GM12878 (cell line): ENCODE measurements around the gene TH. TPM values are rescaled to one million over a fixed set of nuclear protein-coding genes. Genes with fewer than 3 reads are reported as not detected.

Source experiments
- ATAC-seq: fragments of 200-7000 bp; cut with Tn5 transposase; 3 replicates; pipeline ENCODE4 v1.9.1; 2020; ENCODE audit warnings: mild to moderate bottlenecking, moderate library complexity
- BruUV-seq: library from RNA; stranded (reverse); fragments of 400-500 nt; replicated peaks from 2 replicates; lab custom pipeline; 2021; lab: Mats Ljungman, UMichigan
- CTCF ChIA-PET: fragments of 300-600 bp; sonication (Branson Sonifier 250); formaldehyde crosslinking; extraction: SDS; loops from one replicate; lab custom pipeline; 2021; ENCODE audit warnings: inconsistent platforms; lab: Yijun Ruan, JAX
- POLR2A ChIA-PET: fragments of 350-600 bp; formaldehyde crosslinking; extraction: SDS; loops from one replicate; lab custom pipeline; 2021; ENCODE audit warnings: inconsistent platforms; lab: Charles Lee
- RAD21 ChIA-PET: fragments of 300-600 bp; sonication (Branson Sonifier 250); formaldehyde crosslinking; loops from one replicate; lab custom pipeline; 2023; ENCODE audit warnings: antibody characterized with exemption; ENCODE audit not compliant: unreplicated experiment; lab: Charles Lee
- SMC1A ChIA-PET: fragments of 300-600 bp; sonication (Branson Sonifier 250); formaldehyde crosslinking; loops from one replicate; lab custom pipeline; 2023; ENCODE audit not compliant: unreplicated experiment, uncharacterized antibody; lab: Charles Lee
- DNase-seq: peaks from one replicate; pipeline ENCODE4 v3.0.0-alpha.2; 2011; ENCODE audit warnings: low read depth, low spot score
- FAIRE-seq: peaks from 3 replicates; lab custom pipeline; 2011; peaks lifted over from hg19 to GRCh38; lab: Jason Lieb, UNC
- H2AFZ ChIP-seq: 2 replicates; pipeline ENCODE4 v1.6.0; 2011; ENCODE audit warnings: low read depth, low read length, control low read depth; ENCODE audit not compliant: control insufficient read depth
- H3K27ac ChIP-seq: 2 replicates; pipeline ENCODE4 v1.5.1; 2011; ENCODE audit warnings: control low read depth; ENCODE audit not compliant: control insufficient read depth, insufficient read depth
- H3K27me3 ChIP-seq, 2 experiments: replicated peaks in 1 of 2; 2 replicates each; pipeline versions ENCODE4 v1.6.0 to v1.6.1; 2011; ENCODE audit warnings: low read length in 1 of 2; ENCODE audit not compliant: control insufficient read depth in 2 of 2, insufficient read depth in 2 of 2
- H3K36me3 ChIP-seq, 2 experiments: 2 replicates each; pipeline ENCODE4 v1.5.1; 2011; ENCODE audit warnings: low read length in 1 of 2; ENCODE audit not compliant: control insufficient read depth in 2 of 2, insufficient read depth in 2 of 2
- H3K4me1 ChIP-seq: 2 replicates; pipeline ENCODE4 v1.6.1; 2011; ENCODE audit warnings: mild to moderate bottlenecking, low read length, moderate library complexity, mixed read lengths; ENCODE audit not compliant: control insufficient read depth, insufficient read depth
- H3K4me2 ChIP-seq: 2 replicates; pipeline ENCODE4 v1.6.0; 2011; ENCODE audit warnings: control low read depth; ENCODE audit not compliant: control insufficient read depth, insufficient read depth
- H3K4me3 ChIP-seq: fragments of 200-600 bp; sonication (generic); 2 replicates; pipeline ENCODE4 v1.5.1; 2016
- H3K79me2 ChIP-seq: 2 replicates; pipeline ENCODE4 v1.6.0; 2011; ENCODE audit warnings: low read length; ENCODE audit not compliant: control insufficient read depth, insufficient read depth
- H3K9ac ChIP-seq: 2 replicates; pipeline ENCODE4 v1.8.0; 2011; ENCODE audit warnings: low read length, control low read depth, mixed read lengths; ENCODE audit not compliant: control insufficient read depth, insufficient read depth
- H3K9me3 ChIP-seq: replicated peaks from 3 replicates; pipeline ENCODE4 v1.5.1; 2011; ENCODE audit warnings: mild to moderate bottlenecking, low read length; ENCODE audit not compliant: control insufficient read depth, insufficient read depth
- H4K20me1 ChIP-seq: 2 replicates; pipeline ENCODE4 v1.6.0; 2011; ENCODE audit not compliant: control insufficient read depth, insufficient read depth
- CHD1 ChIP-seq: IDR thresholded peaks from 2 replicates; pipeline ENCODE4 v1.6.1; 2012; ENCODE audit warnings: low read depth, low read length, improper control_type of control experiment
- EGR1 ChIP-seq, 2 experiments: IDR thresholded peaks; 1 replicate in 1 of 2; 2 replicates in 1 of 2; pipeline ENCODE4 v1.6.1; 2011 to 2012; ENCODE audit warnings: low read depth in 2 of 2, low read length in 2 of 2, borderline replicate concordance in 1 of 2, mild to moderate bottlenecking in 1 of 2, moderate library complexity in 1 of 2
- FOS ChIP-seq: IDR thresholded peaks from 3 replicates; pipeline ENCODE4 v1.6.1; 2011; ENCODE audit warnings: borderline replicate concordance; ENCODE audit not compliant: insufficient read length; ENCODE audit errors: extremely low read depth
- GABPA ChIP-seq: IDR thresholded peaks from 2 replicates; pipeline ENCODE4 v1.6.1; 2014; ENCODE audit warnings: antibody characterized with exemption, low read depth, mild to moderate bottlenecking, inconsistent platforms
- HCFC1 ChIP-seq: fragments of 150-350 bp; IDR thresholded peaks from 2 replicates; pipeline ENCODE4 v1.6.1; 2014; ENCODE audit warnings: low read length
- HDAC2 ChIP-seq: fragments of 200-600 bp; sonication (generic); IDR thresholded peaks from 2 replicates; pipeline ENCODE4 v1.6.1; 2017
- MXI1 ChIP-seq: fragments of 150-350 bp; IDR thresholded peaks from 2 replicates; pipeline ENCODE4 v1.6.1; 2011; ENCODE audit warnings: low read depth, mild to moderate bottlenecking, inconsistent platforms, low read length, improper control_type of control experiment
- MYB ChIP-seq: fragments of 150-350 bp; IDR thresholded peaks from 2 replicates; pipeline ENCODE4 v1.6.1; 2014; ENCODE audit warnings: mild to moderate bottlenecking, low read depth, low read length, borderline replicate concordance
- RB1 ChIP-seq: fragments of 450-650 bp; formaldehyde crosslinking; IDR thresholded peaks from 2 replicates; pipeline ENCODE4 v1.6.1; 2017; ENCODE audit warnings: mild to moderate bottlenecking, borderline replicate concordance
- RBBP5 ChIP-seq: fragments of 200-600 bp; sonication (generic); conservative IDR thresholded peaks from 2 replicates; pipeline ENCODE4 v1.6.1; 2016
- SMAD5 ChIP-seq: IDR thresholded peaks from 2 replicates; pipeline ENCODE4 v1.6.1; 2016; ENCODE audit warnings: antibody characterized with exemption, low read depth
- YY1 ChIP-seq: IDR thresholded peaks from 2 replicates; pipeline ENCODE4 v1.6.1; 2011; ENCODE audit warnings: low read depth, mild to moderate bottlenecking, low read length
- ZBED1 ChIP-seq: IDR thresholded peaks from 2 replicates; pipeline ENCODE4 v1.6.1; 2016; ENCODE audit warnings: borderline replicate concordance
- ZSCAN29 ChIP-seq: fragments of 450-650 bp; IDR thresholded peaks from 2 replicates; pipeline ENCODE4 v1.6.1; 2017; ENCODE audit warnings: mild to moderate bottlenecking, moderate library complexity
- WGBS: methylation state at CpG from one replicate; pipeline ENCODE4 v1.1.6; 2016; ENCODE audit warnings: low lambda C conversion rate; ENCODE audit not compliant: insufficient replicate concordance, insufficient coverage; ENCODE audit errors: missing lambda C conversion rate; 5-methylcytosine and 5-hydroxymethylcytosine counted together
- in situ Hi-C: fragments of 300-500 bp; cut with MboI; formaldehyde crosslinking; loops from 9 replicates; pipeline ENCODE4 v1.14.3; 2018; ENCODE audit warnings: mixed read lengths
- intact Hi-C: fragments of 100-400 bp; cut with micrococcal nuclease; formaldehyde crosslinking; loops from one replicate; pipeline ENCODE4 v1.14.2; 2022; ENCODE audit not compliant: unreplicated experiment
- polyA plus RNA-seq, 11 experiments: library from polyadenylated mRNA; depleted of rRNA in 4 of 11; unstranded in 6 of 11; stranded (reverse) in 5 of 11; fragments of >200 nt; fragmentation: Nextera tagmentation in 4 of 11; fragmentation: Illumina TruSeq in 1 of 11; extraction: Ambion mirVana in 4 of 11; extraction: Trizol in 1 of 11; gene quantifications; 1 replicate in 1 of 11; 2 replicates in 10 of 11; pipeline versions ENCODE4 v1.2.1 to v1.2.3, GENCODE V29; 2011 to 2016; ENCODE audit warnings: inconsistent platforms in 2 of 11, missing spikeins in 2 of 11, low read depth in 1 of 11
- total RNA-seq, 4 experiments: library from RNA; depleted of rRNA in 3 of 4; stranded (reverse); fragments of >200 nt in 3 of 4; fragmentation: Illumina TruSeq in 1 of 4; extraction: Trizol in 1 of 4; gene quantifications; 2 replicates each; pipeline versions ENCODE4 v1.2.1 to v1.2.3, GENCODE V29; 2013 to 2021
- TF ChIP-seq, protein P1 (sequence below): fragments of 450-650 bp; IDR thresholded peaks from 2 replicates; pipeline ENCODE4 v1.6.1; 2017; ENCODE audit warnings: mild to moderate bottlenecking, low read depth, inconsistent platforms; ENCODE audit not compliant: poor library complexity, severe bottlenecking
- TF ChIP-seq, protein P2 (sequence below): IDR thresholded peaks from 2 replicates; pipeline ENCODE4 v1.6.1; 2012; ENCODE audit warnings: low read length, inconsistent platforms
- TF ChIP-seq, protein P3 (sequence below): fragments of 150-350 bp; IDR thresholded peaks from 2 replicates; pipeline ENCODE4 v1.6.1; 2014; ENCODE audit warnings: mild to moderate bottlenecking, low read depth, low read length
- TF ChIP-seq, protein P4 (sequence below): fragments of 150-350 bp; IDR thresholded peaks from 2 replicates; pipeline ENCODE4 v1.6.1; 2016; ENCODE audit warnings: low read depth, low read length

The TH gene
- total and polyA plus RNA-seq, 10 of the 15 experiments (the other 5 are each of a cell fraction or from before 2014, with no cell fraction given), result not detected

DNA sequence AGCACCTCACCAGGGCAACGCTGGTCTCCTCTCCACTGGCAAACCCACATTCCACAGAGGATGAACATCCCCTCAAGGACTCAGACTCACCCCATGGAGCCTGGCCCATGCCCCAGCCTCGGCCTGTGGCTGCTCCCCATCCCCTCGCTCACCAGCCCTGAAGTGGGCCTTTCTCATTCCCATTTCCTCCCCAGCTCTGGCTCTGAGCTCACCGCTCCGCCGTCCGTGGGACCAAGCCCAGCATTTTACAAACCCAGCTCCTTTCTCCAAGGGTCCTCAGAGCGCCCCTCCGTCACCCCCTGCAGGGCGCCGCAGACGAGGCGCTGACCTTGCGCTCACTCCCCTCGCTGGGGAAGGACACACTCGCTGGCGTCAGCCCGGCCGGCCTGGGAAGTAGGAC is 25.6 kb downstream of the TH start:
- SMC1A ChIA-PET, result no interaction called here
- ATAC-seq (no peak), FAIRE-seq (no peak), DNase-seq (no peak)
- CTCF ChIA-PET, result no interaction called here
- H3K9ac ChIP-seq, result no peak overlapping the region
- peaks cover 0 to 8% of the 10 kb centered on the region in 2 experiments; a peak in 3 of 4 replicates for H3K27me3 ChIP-seq
- POLR2A ChIA-PET, result no interaction called here
- BruUV-seq, result no TSS peak
- no peaks in the 10 kb centered on the region for H3K36me3 ChIP-seq
- H3K79me2 ChIP-seq, result no peaks in the 10 kb centered on the region
- 41% methylated on average over 19 of the region's 19 CpGs for WGBS
- no peaks in the 10 kb centered on the region for H4K20me1 ChIP-seq
- H3K4me3 ChIP-seq, result no peak overlapping the region
- H3K4me1 ChIP-seq, result no peaks in the 10 kb centered on the region
- intact Hi-C loops (no loop called here), in situ Hi-C loops (no loop called here)
- no peaks in the 10 kb centered on the region for H3K9me3 ChIP-seq
- no peak overlapping the region for H2AFZ ChIP-seq
- RAD21 ChIA-PET, result no interaction called here
- no peak overlapping the region for H3K4me2 ChIP-seq
- no peak overlapping the region for H3K27ac ChIP-seq
- TF ChIP-seq YY1, result no peak
- TF ChIP-seq ZSCAN29, result no peak
- no peak for TF ChIP-seq RB1
- TF ChIP-seq, protein P1, sequence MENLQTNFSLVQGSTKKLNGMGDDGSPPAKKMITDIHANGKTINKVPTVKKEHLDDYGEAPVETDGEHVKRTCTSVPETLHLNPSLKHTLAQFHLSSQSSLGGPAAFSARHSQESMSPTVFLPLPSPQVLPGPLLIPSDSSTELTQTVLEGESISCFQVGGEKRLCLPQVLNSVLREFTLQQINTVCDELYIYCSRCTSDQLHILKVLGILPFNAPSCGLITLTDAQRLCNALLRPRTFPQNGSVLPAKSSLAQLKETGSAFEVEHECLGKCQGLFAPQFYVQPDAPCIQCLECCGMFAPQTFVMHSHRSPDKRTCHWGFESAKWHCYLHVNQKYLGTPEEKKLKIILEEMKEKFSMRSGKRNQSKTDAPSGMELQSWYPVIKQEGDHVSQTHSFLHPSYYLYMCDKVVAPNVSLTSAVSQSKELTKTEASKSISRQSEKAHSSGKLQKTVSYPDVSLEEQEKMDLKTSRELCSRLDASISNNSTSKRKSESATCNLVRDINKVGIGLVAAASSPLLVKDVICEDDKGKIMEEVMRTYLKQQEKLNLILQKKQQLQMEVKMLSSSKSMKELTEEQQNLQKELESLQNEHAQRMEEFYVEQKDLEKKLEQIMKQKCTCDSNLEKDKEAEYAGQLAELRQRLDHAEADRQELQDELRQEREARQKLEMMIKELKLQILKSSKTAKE, result no peak
- TF ChIP-seq HDAC2, result no peak
- TF ChIP-seq HCFC1, result no peak
- TF ChIP-seq MYB, result no peak
- TF ChIP-seq SMAD5, result no peak
- no peak for TF ChIP-seq GABPA
- TF ChIP-seq MXI1, result no peak
- TF ChIP-seq FOS, result no peak
- TF ChIP-seq ZBED1, result no peak
- TF ChIP-seq, protein P2, sequence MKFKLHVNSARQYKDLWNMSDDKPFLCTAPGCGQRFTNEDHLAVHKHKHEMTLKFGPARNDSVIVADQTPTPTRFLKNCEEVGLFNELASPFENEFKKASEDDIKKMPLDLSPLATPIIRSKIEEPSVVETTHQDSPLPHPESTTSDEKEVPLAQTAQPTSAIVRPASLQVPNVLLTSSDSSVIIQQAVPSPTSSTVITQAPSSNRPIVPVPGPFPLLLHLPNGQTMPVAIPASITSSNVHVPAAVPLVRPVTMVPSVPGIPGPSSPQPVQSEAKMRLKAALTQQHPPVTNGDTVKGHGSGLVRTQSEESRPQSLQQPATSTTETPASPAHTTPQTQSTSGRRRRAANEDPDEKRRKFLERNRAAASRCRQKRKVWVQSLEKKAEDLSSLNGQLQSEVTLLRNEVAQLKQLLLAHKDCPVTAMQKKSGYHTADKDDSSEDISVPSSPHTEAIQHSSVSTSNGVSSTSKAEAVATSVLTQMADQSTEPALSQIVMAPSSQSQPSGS, result no peak
- TF ChIP-seq RBBP5, result no peak
- TF ChIP-seq EGR1 (IDR thresholded peaks at IDR 0.05; ENCODE audit: borderline replicate concordance in 1 of 2, low read depth in 2 of 2, low read length in 2 of 2), result no peak
- TF ChIP-seq, protein P3, sequence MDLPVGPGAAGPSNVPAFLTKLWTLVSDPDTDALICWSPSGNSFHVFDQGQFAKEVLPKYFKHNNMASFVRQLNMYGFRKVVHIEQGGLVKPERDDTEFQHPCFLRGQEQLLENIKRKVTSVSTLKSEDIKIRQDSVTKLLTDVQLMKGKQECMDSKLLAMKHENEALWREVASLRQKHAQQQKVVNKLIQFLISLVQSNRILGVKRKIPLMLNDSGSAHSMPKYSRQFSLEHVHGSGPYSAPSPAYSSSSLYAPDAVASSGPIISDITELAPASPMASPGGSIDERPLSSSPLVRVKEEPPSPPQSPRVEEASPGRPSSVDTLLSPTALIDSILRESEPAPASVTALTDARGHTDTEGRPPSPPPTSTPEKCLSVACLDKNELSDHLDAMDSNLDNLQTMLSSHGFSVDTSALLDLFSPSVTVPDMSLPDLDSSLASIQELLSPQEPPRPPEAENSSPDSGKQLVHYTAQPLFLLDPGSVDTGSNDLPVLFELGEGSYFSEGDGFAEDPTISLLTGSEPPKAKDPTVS, result no peak
- TF ChIP-seq, protein P4, sequence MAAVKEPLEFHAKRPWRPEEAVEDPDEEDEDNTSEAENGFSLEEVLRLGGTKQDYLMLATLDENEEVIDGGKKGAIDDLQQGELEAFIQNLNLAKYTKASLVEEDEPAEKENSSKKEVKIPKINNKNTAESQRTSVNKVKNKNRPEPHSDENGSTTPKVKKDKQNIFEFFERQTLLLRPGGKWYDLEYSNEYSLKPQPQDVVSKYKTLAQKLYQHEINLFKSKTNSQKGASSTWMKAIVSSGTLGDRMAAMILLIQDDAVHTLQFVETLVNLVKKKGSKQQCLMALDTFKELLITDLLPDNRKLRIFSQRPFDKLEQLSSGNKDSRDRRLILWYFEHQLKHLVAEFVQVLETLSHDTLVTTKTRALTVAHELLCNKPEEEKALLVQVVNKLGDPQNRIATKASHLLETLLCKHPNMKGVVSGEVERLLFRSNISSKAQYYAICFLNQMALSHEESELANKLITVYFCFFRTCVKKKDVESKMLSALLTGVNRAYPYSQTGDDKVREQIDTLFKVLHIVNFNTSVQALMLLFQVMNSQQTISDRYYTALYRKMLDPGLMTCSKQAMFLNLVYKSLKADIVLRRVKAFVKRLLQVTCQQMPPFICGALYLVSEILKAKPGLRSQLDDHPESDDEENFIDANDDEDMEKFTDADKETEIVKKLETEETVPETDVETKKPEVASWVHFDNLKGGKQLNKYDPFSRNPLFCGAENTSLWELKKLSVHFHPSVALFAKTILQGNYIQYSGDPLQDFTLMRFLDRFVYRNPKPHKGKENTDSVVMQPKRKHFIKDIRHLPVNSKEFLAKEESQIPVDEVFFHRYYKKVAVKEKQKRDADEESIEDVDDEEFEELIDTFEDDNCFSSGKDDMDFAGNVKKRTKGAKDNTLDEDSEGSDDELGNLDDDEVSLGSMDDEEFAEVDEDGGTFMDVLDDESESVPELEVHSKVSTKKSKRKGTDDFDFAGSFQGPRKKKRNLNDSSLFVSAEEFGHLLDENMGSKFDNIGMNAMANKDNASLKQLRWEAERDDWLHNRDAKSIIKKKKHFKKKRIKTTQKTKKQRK, result no peak
- TF ChIP-seq CHD1, result no peak
